ENCODE measurements around the gene MAPRE2.

DNA sequence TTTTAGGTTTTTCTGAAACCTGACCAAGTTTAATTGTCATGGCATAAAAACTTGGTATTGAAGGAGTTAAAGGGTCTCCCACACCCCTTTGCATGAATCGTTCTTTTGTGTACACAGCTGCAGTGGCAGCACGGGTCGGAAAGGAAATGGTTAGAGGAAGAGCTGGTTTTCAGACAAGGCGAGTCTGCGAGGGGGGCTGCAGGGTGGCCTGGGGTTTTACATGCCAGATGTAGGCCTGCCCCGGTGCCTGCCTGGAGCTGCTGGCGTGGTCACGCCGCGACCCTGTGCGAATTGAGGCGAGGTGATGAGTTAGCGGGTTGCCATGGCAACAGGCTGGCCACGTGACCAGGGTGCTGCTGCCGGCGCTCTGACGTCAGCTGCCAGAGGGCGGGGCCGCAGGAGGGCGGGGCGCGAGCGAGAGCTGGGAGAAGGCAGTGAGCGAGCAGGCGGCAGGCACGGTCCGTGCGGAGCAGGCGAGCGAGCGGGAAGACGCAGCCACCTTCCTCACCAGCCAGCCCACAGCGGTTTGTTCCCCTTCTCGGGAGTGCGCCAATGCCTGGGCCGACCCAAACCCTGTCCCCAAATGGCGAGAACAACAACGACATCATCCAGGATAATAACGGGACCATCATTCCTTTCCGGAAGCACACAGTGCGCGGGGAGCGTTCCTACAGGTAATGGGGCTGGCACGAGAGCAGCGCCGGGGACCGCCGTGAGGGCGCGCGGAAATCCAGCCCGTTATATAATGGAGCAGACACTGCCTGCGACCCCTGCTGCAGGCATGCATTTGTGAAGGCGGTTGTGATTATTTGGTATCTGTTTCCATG is at the start of gene MAPRE2:
- no peak for TF ChIP-seq CTCF (IDR thresholded peaks at IDR 0.05; ENCODE audit: insufficient read depth, low read length, poor library complexity, severe bottlenecking)
- TF ChIP-seq EZH2phosphoT487 (conservative IDR thresholded peaks at IDR 0.05; ENCODE audit: low read length), result no peak

All from SU-DHL-6 (cell line).